Measurements from ENCODE around the gene PRR16.

GRCh38 chr5:120512791-120513650, 48.9 kb downstream of the PRR16 start:
- TF ChIP-seq FOXM1 (IDR thresholded peaks at IDR 0.05; ENCODE audit: borderline replicate concordance) (no peak), FOXA1 (IDR thresholded peaks at IDR 0.05) (no peak), BHLHE40 (IDR thresholded peaks at IDR 0.05; ENCODE audit: borderline replicate concordance) (no peak), ELF4 (IDR thresholded peaks at IDR 0.05) (no peak), ARNT (IDR thresholded peaks at IDR 0.05) (no peak), SP1 (IDR thresholded peaks at IDR 0.05) (no peak), FOXK2 (IDR thresholded peaks at IDR 0.05) (no peak), TARDBP (IDR thresholded peaks at IDR 0.05) (no peak), LEF1 (IDR thresholded peaks at IDR 0.05; ENCODE audit: borderline replicate concordance) (no peak), PKNOX1 (IDR thresholded peaks at IDR 0.05) (no peak), HDGF (IDR thresholded peaks at IDR 0.05; ENCODE audit: borderline replicate concordance) (no peak), NFRKB (IDR thresholded peaks at IDR 0.05) (no peak), CTBP1 (IDR thresholded peaks at IDR 0.05; ENCODE audit: borderline replicate concordance) (no peak), L3MBTL2 (conservative IDR thresholded peaks at IDR 0.05) (no peak)

Measured in HEK293T (cell line).